Measurements from ENCODE around the gene CTNNA3.

DNA sequence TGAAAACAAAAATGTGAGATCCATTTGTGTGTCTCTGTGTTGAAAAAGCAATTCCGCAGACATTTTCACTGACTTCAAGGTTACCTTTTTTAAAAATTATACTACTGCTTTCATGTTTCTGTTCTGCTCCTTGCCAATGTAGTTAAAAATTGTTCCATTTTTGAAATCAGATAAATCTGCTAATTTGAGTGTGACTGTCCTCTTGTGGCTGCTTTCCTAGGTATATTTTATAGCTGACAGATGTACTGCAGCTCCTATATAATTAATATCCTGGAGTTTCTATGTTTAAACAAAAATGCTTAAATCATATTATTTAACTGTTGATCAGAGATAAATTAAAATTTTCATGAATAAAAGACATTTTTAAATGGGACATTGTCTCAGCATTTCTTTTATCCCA is 947.8 kb downstream of the CTNNA3 start:
- TF ChIP-seq, protein P1, sequence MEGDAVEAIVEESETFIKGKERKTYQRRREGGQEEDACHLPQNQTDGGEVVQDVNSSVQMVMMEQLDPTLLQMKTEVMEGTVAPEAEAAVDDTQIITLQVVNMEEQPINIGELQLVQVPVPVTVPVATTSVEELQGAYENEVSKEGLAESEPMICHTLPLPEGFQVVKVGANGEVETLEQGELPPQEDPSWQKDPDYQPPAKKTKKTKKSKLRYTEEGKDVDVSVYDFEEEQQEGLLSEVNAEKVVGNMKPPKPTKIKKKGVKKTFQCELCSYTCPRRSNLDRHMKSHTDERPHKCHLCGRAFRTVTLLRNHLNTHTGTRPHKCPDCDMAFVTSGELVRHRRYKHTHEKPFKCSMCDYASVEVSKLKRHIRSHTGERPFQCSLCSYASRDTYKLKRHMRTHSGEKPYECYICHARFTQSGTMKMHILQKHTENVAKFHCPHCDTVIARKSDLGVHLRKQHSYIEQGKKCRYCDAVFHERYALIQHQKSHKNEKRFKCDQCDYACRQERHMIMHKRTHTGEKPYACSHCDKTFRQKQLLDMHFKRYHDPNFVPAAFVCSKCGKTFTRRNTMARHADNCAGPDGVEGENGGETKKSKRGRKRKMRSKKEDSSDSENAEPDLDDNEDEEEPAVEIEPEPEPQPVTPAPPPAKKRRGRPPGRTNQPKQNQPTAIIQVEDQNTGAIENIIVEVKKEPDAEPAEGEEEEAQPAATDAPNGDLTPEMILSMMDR (IDR thresholded peaks at IDR 0.05; ENCODE audit: low read depth, low read length, poor library complexity, severe bottlenecking) = no peak
- no peak for TF ChIP-seq EZH2phosphoT487 (IDR thresholded peaks at IDR 0.05; ENCODE audit: borderline replicate concordance, low read length)

Data from DOHH2 (cell line).